Spinal cord (tissue), 10 donors: ENCODE results near the gene HILPDA. TPM values are rescaled to one million over a fixed set of nuclear protein-coding genes. Genes with fewer than 3 reads are reported as not detected.

Experiments
- DNase-seq, 6 donors: peaks; one replicate each; pipeline versions ENCODE4 v3.0.0 to v3.0.0-alpha.2; 2013 to 2015; ENCODE audit warnings: low spot score in 6 of 6, low read depth in 4 of 6
- H3K27ac ChIP-seq: one replicate; pipeline ENCODE4 v1.5.1; 2013; ENCODE audit warnings: low read depth, low read length, control low read depth
- H3K27me3 ChIP-seq: one replicate; pipeline ENCODE4 v1.6.1; 2013; ENCODE audit warnings: low read length; ENCODE audit not compliant: control insufficient read depth, insufficient read depth
- H3K36me3 ChIP-seq: one replicate; pipeline ENCODE4 v1.6.1; 2013; ENCODE audit warnings: low read length; ENCODE audit not compliant: control insufficient read depth, insufficient read depth
- H3K4me1 ChIP-seq: one replicate; pipeline ENCODE4 v1.6.1; 2013; ENCODE audit warnings: low read length; ENCODE audit not compliant: control insufficient read depth, insufficient read depth
- H3K4me3 ChIP-seq: one replicate; pipeline ENCODE4 v1.5.1; 2013; ENCODE audit warnings: low read depth, low read length, control low read depth
- H3K9me3 ChIP-seq: one replicate; pipeline ENCODE4 v1.6.1; 2013; ENCODE audit warnings: low read length; ENCODE audit not compliant: control insufficient read depth, insufficient read depth
- WGBS: methylation state at CpG from one replicate; pipeline ENCODE4 v1.1.5; 2013; ENCODE audit warnings: missing lambda C conversion rate; ENCODE audit not compliant: insufficient coverage; 5-methylcytosine and 5-hydroxymethylcytosine counted together
- long read RNA-seq, 4 donors: transcript quantifications; one replicate each; lab custom pipeline, GENCODE V29; 2026
- polyA plus RNA-seq, 2 donors: library from polyadenylated mRNA; unstranded; fragments of 120-200 nt; gene quantifications; one replicate each; pipeline ENCODE4 v1.2.1, GENCODE V29; 2013; ENCODE audit not compliant: insufficient read length in 2 of 2
- total RNA-seq, 2 donors: library from RNA; depleted of rRNA in 1 of 2; stranded (reverse); fragments of 120-200 nt in 1 of 2; fragments of >200 nt in 1 of 2; gene quantifications; one replicate each; pipeline versions ENCODE4 v1.2.3 to v1.2.4, GENCODE V29; 2013 to 2014
- donor health status: healthy.

The HILPDA gene
- total RNA-seq (10 to 100 TPM; 25.1 to 62.1 TPM), polyA plus RNA-seq (10 to 100 TPM; 14.4 to 29.5 TPM)
- long read RNA-seq, donor 1, transcript HILPDA-201 (2 exons, 1,349 nt), result major isoform, 15 of 17 reads
- long read RNA-seq, donor 1, partial matches to known transcripts, result 0 of 17 reads
- long read RNA-seq, donor 1, other reads (novel, unspliced or antisense), result 0 of 17 reads
- long read RNA-seq, donor 2, transcript HILPDA-201 (2 exons, 1,349 nt), result major isoform, 8 of 9 reads
- long read RNA-seq, donor 2, partial matches to known transcripts, result 0 of 9 reads
- long read RNA-seq, donor 2, other reads (novel, unspliced or antisense), result 0 of 9 reads
- long read RNA-seq, donor 3, transcript HILPDA-201 (2 exons, 1,349 nt), result major isoform, 9 of 17 reads
- long read RNA-seq, donor 3, partial matches to known transcripts, result 6 of 17 reads
- long read RNA-seq, donor 3, other reads (novel, unspliced or antisense), result 0 of 17 reads
- long read RNA-seq, donor 4, transcript HILPDA-201 (2 exons, 1,349 nt), result major isoform, 43 of 49 reads
- long read RNA-seq, donor 4, transcript HILPDA-202 (2 exons, 785 nt), result minor isoform, 6 of 49 reads
- long read RNA-seq, donor 4, partial matches to known transcripts, result 0 of 49 reads
- long read RNA-seq, donor 4, other reads (novel, unspliced or antisense), result 0 of 49 reads

GRCh38 chr7:128455543-128456254 lies at the start of gene HILPDA:
Gene HILPDA, plus strand, starts transcription at chr7:128455878. Its CDS starts 1,391 bp downstream, at chr7:128457269.
- Histone ChIP-seq H3K9me3 (no peaks in the 10 kb centered on the region), H3K36me3 (peaks cover 6% of the 10 kb centered on the region), H3K4me3 (peak within 1 kb of the TSS; percentile 91), H3K4me1 (peaks cover 27% of the 10 kb centered on the region), H3K27me3 (no peaks in the 10 kb centered on the region), H3K27ac (peak within 1 kb of the TSS; percentile 96)
- under 1% methylated on average over 64 of the region's 64 CpGs for WGBS
- DNase-seq, result peak; percentile 74 to 97 (median 86)

- 35% methylated on average over 15 of the region's 17 CpGs for WGBS
- no peaks in the 10 kb centered on the region for H3K9me3 ChIP-seq
- H3K27ac ChIP-seq, result no peak overlapping the region
- H3K4me1 ChIP-seq, result peaks cover 56% of the 10 kb centered on the region
- peak overlapping the region; percentile 1 for H3K4me3 ChIP-seq
- H3K27me3 ChIP-seq, result peaks cover 3% of the 10 kb centered on the region
- H3K36me3 ChIP-seq, result peaks cover 13% of the 10 kb centered on the region
- DNase-seq, result peak in 2 of 6 donors; percentile 21 to 37
Observed at GRCh38 chr7:128406314-128407232, 49.1 kb upstream of the HILPDA start.

- Histone ChIP-seq H3K27ac (no peak overlapping the region), H3K9me3 (no peaks in the 10 kb centered on the region), H3K4me1 (peaks cover 56% of the 10 kb centered on the region), H3K36me3 (peaks cover 12% of the 10 kb centered on the region), H3K4me3 (no peak overlapping the region), H3K27me3 (peaks cover 3% of the 10 kb centered on the region)
- WGBS, result 72% methylated on average over 7 of the region's 7 CpGs
- DNase-seq, result no peak
Observed at GRCh38 chr7:128407233-128407589, 48.5 kb upstream of the HILPDA start.

GRCh38 chr7:128407751-128408708 lies 47.6 kb upstream of the HILPDA start:
- H3K9me3 ChIP-seq, result no peaks in the 10 kb centered on the region
- peaks cover 8% of the 10 kb centered on the region for H3K36me3 ChIP-seq
- peaks cover 3% of the 10 kb centered on the region for H3K27me3 ChIP-seq
- H3K27ac ChIP-seq, result no peak overlapping the region
- no peak for DNase-seq
- H3K4me1 ChIP-seq, result peaks cover 53% of the 10 kb centered on the region
- no peak overlapping the region for H3K4me3 ChIP-seq
- WGBS, result 58% methylated on average over 8 of the region's 11 CpGs

GRCh38 chr7:128408709-128409595 lies 46.7 kb upstream of the HILPDA start:
- 23% methylated on average over 13 of the region's 25 CpGs for WGBS
- DNase-seq, result peak in 2 of 6 donors; percentile 22 to 28
- Histone ChIP-seq H3K27ac (peak overlapping the region; percentile 33), H3K4me1 (peaks cover 48% of the 10 kb centered on the region), H3K9me3 (no peaks in the 10 kb centered on the region), H3K36me3 (peaks cover 4% of the 10 kb centered on the region), H3K4me3 (peak overlapping the region; percentile 71), H3K27me3 (peaks cover 3% of the 10 kb centered on the region)

- WGBS, result 0% methylated on average over 71 of the region's 87 CpGs
- peaks cover 3% of the 10 kb centered on the region for H3K27me3 ChIP-seq
- H3K9me3 ChIP-seq, result no peaks in the 10 kb centered on the region
- peaks cover 39% of the 10 kb centered on the region for H3K4me1 ChIP-seq
- DNase-seq, result peak in 4 of 6 donors; percentile 47 to 89 (median 70)
- peak within 1 kb of the TSS; percentile 67 for H3K27ac ChIP-seq
- peak within 1 kb of the TSS; percentile 71 for H3K4me3 ChIP-seq
- peaks cover 4% of the 10 kb centered on the region for H3K36me3 ChIP-seq
Observed at GRCh38 chr7:128409596-128410450, 45.9 kb upstream of the HILPDA start, which contains the start of gene IMPDH1. Gene IMPDH1, minus strand, starts transcription at chr7:128409982. Its CDS starts 81 bp downstream, at chr7:128409901.

- Histone ChIP-seq H3K4me3 (peak overlapping the region; percentile 71), H3K4me1 (peaks cover 33% of the 10 kb centered on the region), H3K27me3 (peaks cover 3% of the 10 kb centered on the region), H3K27ac (no peak overlapping the region), H3K9me3 (no peaks in the 10 kb centered on the region), H3K36me3 (no peaks in the 10 kb centered on the region)
- DNase-seq, result no peak
- 0% methylated on average over 3 of the region's 6 CpGs for WGBS
Observed at GRCh38 chr7:128410451-128410753, 45.3 kb upstream of the HILPDA start.
